ENCODE data around the gene COPS7A.
"Not testable (repeated sequence)": the region's sequence is repeated elsewhere in the genome, so short reads cannot be mapped to it uniquely, and the experiment has no call there.

The COPS7A gene

GRCh38 chr12:6734506-6735387, 10.9 kb downstream of the COPS7A start:
- no peak for DNase-seq (ENCODE audit: low read depth, low spot score)
- H3K4me3 ChIP-seq (ENCODE audit: low read depth, low read length), result no peak overlapping the region
- ChIA-PET CTCF (interaction anchor here (0.8 to 11.9 kb wide), 11 partner anchors 9 to 91 kb away, joined by 3 to 113 read pairs (median 3); partner anchors contain the start of genes COPS7A, GPR162, MLF2 and P3H3), POLR2A (interaction anchor here (0.6 kb wide), 1 partner anchor 10 kb away, joined by 3 read pairs; no protein-coding TSS in a partner anchor)
- TF ChIP-seq CTCF (IDR thresholded peaks at IDR 0.05; ENCODE audit: insufficient read depth, low read length, missing control alignments), result no peak

- no peak for DNase-seq (ENCODE audit: low read depth, low spot score)
- no peak overlapping the region for H3K4me3 ChIP-seq (ENCODE audit: low read depth, low read length)
- ChIA-PET CTCF (interaction anchor here (0.8 to 11.9 kb wide), 9 partner anchors 11 to 137 kb away, joined by 3 to 113 read pairs (median 4); partner anchors contain the start of genes COPS7A, MLF2, P3H3 and PTMS), POLR2A (no interaction called here)
- TF ChIP-seq CTCF (IDR thresholded peaks at IDR 0.05; ENCODE audit: insufficient read depth, low read length, missing control alignments), result peak; percentile 60
Observed at GRCh38 chr12:6735448-6736191, 11.8 kb downstream of the COPS7A start.

GRCh38 chr12:6736754-6737153, 12.9 kb downstream of the COPS7A start:
- no peak overlapping the region for H3K4me3 ChIP-seq (ENCODE audit: low read depth, low read length)
- no peak for DNase-seq (ENCODE audit: low read depth, low spot score)
- ChIA-PET POLR2A (no interaction called here), CTCF (interaction anchor here (0.7 to 11.9 kb wide), 7 partner anchors 12 to 135 kb away, joined by 3 to 113 read pairs (median 5); partner anchors contain the start of genes COPS7A, MLF2, P3H3 and SPSB2)
- TF ChIP-seq CTCF (IDR thresholded peaks at IDR 0.05; ENCODE audit: insufficient read depth, low read length, missing control alignments), result no peak

GRCh38 chr12:6742080-6742479, 18.2 kb downstream of the COPS7A start:
- CTCF ChIA-PET, result interaction anchor here (0.7 to 3.4 kb wide), 3 partner anchors 11 to 25 kb away, joined by 3 to 35 read pairs (median 4); partner anchors contain the start of genes COPS7A and MLF2
- DNase-seq (ENCODE audit: low read depth, low spot score); POLR2A ChIA-PET; H3K4me3 ChIP-seq (ENCODE audit: low read depth, low read length): not testable (repeated sequence)

GRCh38 chr12:6742834-6743233, 19.0 kb downstream of the COPS7A start:
- no peak for DNase-seq (ENCODE audit: low read depth, low spot score)
- no peak for TF ChIP-seq CTCF (IDR thresholded peaks at IDR 0.05; ENCODE audit: insufficient read depth, low read length, missing control alignments)
- CTCF ChIA-PET, result interaction anchor here (0.7 to 3.4 kb wide), 4 partner anchors 11 to 24 kb away, joined by 3 to 35 read pairs (median 4); partner anchors contain the start of genes COPS7A and MLF2
- H3K4me3 ChIP-seq (ENCODE audit: low read depth, low read length), result no peak overlapping the region
- POLR2A ChIA-PET, result interaction anchor here (0.9 kb wide), 1 partner anchor 9 kb away, joined by 3 read pairs; no protein-coding TSS in a partner anchor

GRCh38 chr12:6743300-6743699, 19.5 kb downstream of the COPS7A start:
- not testable (repeated sequence) for DNase-seq (ENCODE audit: low read depth, low spot score); H3K4me3 ChIP-seq (ENCODE audit: low read depth, low read length)
- CTCF ChIA-PET, result interaction anchor here (1.1 to 3.4 kb wide), 5 partner anchors 9 to 82 kb away, joined by 3 to 35 read pairs (median 4); partner anchors contain the start of gene MLF2
- POLR2A ChIA-PET, result interaction anchor here (0.9 kb wide), 1 partner anchor 9 kb away, joined by 3 read pairs; no protein-coding TSS in a partner anchor

Measured in AG04449 (cell line).